Progenitor cell of endocrine pancreas (in vitro differentiated cells): ENCODE measurements around the gene TSKS. TPM values are rescaled to one million over a fixed set of nuclear protein-coding genes. Genes with fewer than 3 reads are reported as not detected.

Source experiments
- DNase-seq: peaks from one replicate; pipeline ENCODE4 v3.0.0; 2021; ENCODE audit warnings: low spot score; ENCODE audit not compliant: unreplicated experiment
- H3K27ac Mint-ChIP-seq: 2 replicates; pipeline ENCODE4 v1.8.0; 2021; ENCODE audit warnings: mild to moderate bottlenecking, moderate library complexity, mixed read lengths
- H3K27me3 Mint-ChIP-seq: 2 replicates; pipeline ENCODE4 v1.8.0; 2021; ENCODE audit warnings: mixed read lengths
- H3K36me3 Mint-ChIP-seq: 2 replicates; pipeline ENCODE4 v1.8.0; 2022; ENCODE audit warnings: mixed read lengths; ENCODE audit not compliant: insufficient read depth
- H3K4me1 Mint-ChIP-seq: 2 replicates; pipeline ENCODE4 v1.8.0; 2021; ENCODE audit warnings: low read depth, mixed read lengths
- H3K4me3 Mint-ChIP-seq: 2 replicates; pipeline ENCODE4 v1.8.0; 2021; ENCODE audit warnings: low read depth, mild to moderate bottlenecking, moderate library complexity, mixed read lengths
- H3K9me3 Mint-ChIP-seq: 2 replicates; pipeline ENCODE4 v1.8.0; 2021; ENCODE audit warnings: low read depth, mixed read lengths
- total RNA-seq: library from RNA; stranded (reverse); gene quantifications from 2 replicates; pipeline ENCODE4 v1.2.1, GENCODE V29; 2021
- TF ChIP-seq, protein P1 (sequence below): fragments of 200-600 bp; sonication (generic); IDR thresholded peaks from one replicate; pipeline ENCODE4 v1.5.0; 2021; ENCODE audit warnings: antibody characterized with exemption, mild to moderate bottlenecking; ENCODE audit not compliant: unreplicated experiment

Gene TSKS
- total RNA-seq, 1 donor from 2014 or later, result not detected

DNA sequence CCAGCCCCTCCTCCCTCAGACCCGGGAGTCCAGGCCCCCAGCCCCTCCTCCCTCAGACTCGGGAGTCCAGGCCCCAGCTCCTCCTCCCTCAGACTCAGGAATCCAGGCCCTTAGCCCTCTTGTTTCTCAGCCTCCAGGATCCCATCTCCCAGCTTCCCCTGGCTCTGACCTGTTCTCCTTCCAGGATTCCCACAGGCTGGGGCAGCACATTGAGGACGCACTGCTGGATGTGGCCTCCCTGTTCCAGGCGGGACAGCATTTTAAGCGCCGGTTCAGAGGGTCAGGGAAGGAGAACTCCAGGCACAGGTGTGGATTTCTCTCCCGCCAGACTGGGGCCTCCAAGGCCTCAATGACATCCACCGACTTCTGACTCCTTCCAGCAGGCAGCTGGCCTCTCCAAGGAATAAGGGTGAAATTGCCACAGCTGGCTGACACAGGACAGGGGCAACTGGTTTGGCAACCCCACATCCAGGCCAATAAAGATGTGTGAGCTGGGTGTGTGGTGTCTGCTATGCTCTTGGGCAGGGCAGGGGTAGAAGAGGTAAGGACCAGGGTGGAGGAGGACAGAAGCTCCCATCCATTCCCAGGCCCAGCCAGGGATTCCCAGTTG lies 49.8 kb downstream of the TSKS start:
- Mint-ChIP-seq H3K27ac (peak overlapping the region; percentile 84), H3K4me1 (no peaks in the 10 kb centered on the region), H3K9me3 (peaks cover 3% of the 10 kb centered on the region), H3K27me3 (no peaks in the 10 kb centered on the region), H3K36me3 (peaks cover 17% of the 10 kb centered on the region), H3K4me3 (no peak overlapping the region)
- no peak for DNase-seq
- TF ChIP-seq, protein P1, sequence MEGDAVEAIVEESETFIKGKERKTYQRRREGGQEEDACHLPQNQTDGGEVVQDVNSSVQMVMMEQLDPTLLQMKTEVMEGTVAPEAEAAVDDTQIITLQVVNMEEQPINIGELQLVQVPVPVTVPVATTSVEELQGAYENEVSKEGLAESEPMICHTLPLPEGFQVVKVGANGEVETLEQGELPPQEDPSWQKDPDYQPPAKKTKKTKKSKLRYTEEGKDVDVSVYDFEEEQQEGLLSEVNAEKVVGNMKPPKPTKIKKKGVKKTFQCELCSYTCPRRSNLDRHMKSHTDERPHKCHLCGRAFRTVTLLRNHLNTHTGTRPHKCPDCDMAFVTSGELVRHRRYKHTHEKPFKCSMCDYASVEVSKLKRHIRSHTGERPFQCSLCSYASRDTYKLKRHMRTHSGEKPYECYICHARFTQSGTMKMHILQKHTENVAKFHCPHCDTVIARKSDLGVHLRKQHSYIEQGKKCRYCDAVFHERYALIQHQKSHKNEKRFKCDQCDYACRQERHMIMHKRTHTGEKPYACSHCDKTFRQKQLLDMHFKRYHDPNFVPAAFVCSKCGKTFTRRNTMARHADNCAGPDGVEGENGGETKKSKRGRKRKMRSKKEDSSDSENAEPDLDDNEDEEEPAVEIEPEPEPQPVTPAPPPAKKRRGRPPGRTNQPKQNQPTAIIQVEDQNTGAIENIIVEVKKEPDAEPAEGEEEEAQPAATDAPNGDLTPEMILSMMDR, result no peak

DNA sequence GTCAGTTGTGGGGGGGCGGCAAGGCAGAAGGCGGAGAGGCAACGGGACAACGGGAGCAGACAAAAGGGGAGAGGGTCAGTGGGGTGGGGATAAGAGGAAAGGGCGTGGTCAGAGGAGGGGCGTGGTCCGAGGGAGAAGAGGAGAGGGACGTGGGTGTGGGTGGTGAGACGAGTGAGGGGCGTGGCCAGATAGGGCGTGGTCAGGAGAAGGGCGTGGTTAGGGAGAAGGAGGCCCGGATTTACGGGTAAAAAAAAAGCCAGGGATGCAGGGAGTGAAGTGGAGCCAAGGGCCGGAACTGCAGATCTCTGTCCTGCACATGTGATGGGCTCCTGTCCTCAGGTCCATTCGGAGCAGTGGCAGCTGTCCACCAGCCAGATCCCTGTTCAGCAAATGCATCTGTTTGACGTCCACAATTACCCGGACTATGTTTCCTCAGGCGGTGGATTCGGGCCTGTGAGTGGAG lies 50.7 kb downstream of the TSKS start:
- TF ChIP-seq, protein P1, result no peak
- Mint-ChIP-seq H3K27ac (no peak overlapping the region), H3K4me3 (no peak overlapping the region), H3K27me3 (no peaks in the 10 kb centered on the region), H3K36me3 (peaks cover 17% of the 10 kb centered on the region), H3K9me3 (peaks cover 3% of the 10 kb centered on the region), H3K4me1 (no peaks in the 10 kb centered on the region)
- no peak for DNase-seq

- Mint-ChIP-seq H3K4me3 (no peak overlapping the region), H3K36me3 (peaks cover 20% of the 10 kb centered on the region), H3K4me1 (no peaks in the 10 kb centered on the region), H3K9me3 (peaks cover 3% of the 10 kb centered on the region), H3K27me3 (no peaks in the 10 kb centered on the region), H3K27ac (peak overlapping the region; percentile 1)
- DNase-seq, result no peak
- TF ChIP-seq, protein P1, result no peak
Observed at GRCh38 chr19:49710372-49710951, 52.6 kb downstream of the TSKS start.

DNA sequence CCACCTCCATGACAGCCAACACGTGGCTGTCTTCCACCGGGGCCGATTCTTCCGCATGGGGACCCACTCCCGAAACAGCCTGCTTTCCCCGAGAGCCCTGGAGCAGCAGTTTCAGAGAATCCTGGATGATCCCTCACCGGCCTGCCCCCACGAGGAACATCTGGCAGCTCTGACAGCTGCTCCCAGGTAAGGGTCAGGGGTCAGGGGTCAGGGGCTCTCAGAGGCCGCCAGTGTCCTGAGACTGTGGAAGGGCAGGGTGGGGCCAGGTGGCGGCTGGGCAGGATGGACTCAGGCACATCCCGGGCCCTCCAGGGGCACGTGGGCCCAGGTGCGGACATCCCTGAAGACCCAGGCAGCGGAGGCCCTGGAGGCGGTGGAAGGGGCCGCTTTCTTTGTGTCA lies 57.2 kb downstream of the TSKS start:
- TF ChIP-seq, protein P1, result no peak
- no peak overlapping the region for H3K27ac Mint-ChIP-seq
- no peaks in the 10 kb centered on the region for H3K9me3 Mint-ChIP-seq
- H3K4me1 Mint-ChIP-seq, result no peaks in the 10 kb centered on the region
- no peak overlapping the region for H3K4me3 Mint-ChIP-seq
- peaks cover 12% of the 10 kb centered on the region for H3K36me3 Mint-ChIP-seq
- H3K27me3 Mint-ChIP-seq, result no peaks in the 10 kb centered on the region
- no peak for DNase-seq

- peaks cover 7% of the 10 kb centered on the region for H3K36me3 Mint-ChIP-seq
- no peaks in the 10 kb centered on the region for H3K4me1 Mint-ChIP-seq
- no peak overlapping the region for H3K27ac Mint-ChIP-seq
- no peaks in the 10 kb centered on the region for H3K27me3 Mint-ChIP-seq
- no peaks in the 10 kb centered on the region for H3K9me3 Mint-ChIP-seq
- H3K4me3 Mint-ChIP-seq, result no peak overlapping the region
- TF ChIP-seq, protein P1, result no peak
- no peak for DNase-seq
Observed at GRCh38 chr19:49704888-49705642, 58.0 kb downstream of the TSKS start.
